GM21786 (cell line): Measurements from ENCODE around the gene MYO3A.

ENCODE experiments used
- ATAC-seq: cut with Tn5 transposase; IDR thresholded peaks from one replicate; pipeline ENCODE4 v1.9.1; 2021; ENCODE audit not compliant: unreplicated experiment

The MYO3A gene

GRCh38 chr10:25933653-25934608, at the start of gene MYO3A:
MYO3A (plus strand) TSS chr10:25934229; CDS start chr10:25952111, 17,882 bp downstream.
- ATAC-seq: no peak

GRCh38 chr10:25888627-25889026, 45.4 kb upstream of the MYO3A start:
- ATAC-seq: no peak

- ATAC-seq: no peak
Observed at GRCh38 chr10:25890995-25891394, 43.0 kb upstream of the MYO3A start.

GRCh38 chr10:25895856-25896255, 38.2 kb upstream of the MYO3A start:
- no peak for ATAC-seq

- ATAC-seq: no peak
Observed at GRCh38 chr10:25896421-25896820, 37.6 kb upstream of the MYO3A start.

GRCh38 chr10:25899304-25899703, 34.7 kb upstream of the MYO3A start:
- ATAC-seq: no peak

GRCh38 chr10:25901199-25901598, 32.8 kb upstream of the MYO3A start:
- ATAC-seq: peak; percentile 62

GRCh38 chr10:25902002-25902401, 32.0 kb upstream of the MYO3A start:
- ATAC-seq: peak; percentile 57

- ATAC-seq: no peak
Observed at GRCh38 chr10:25907261-25907660, 26.8 kb upstream of the MYO3A start.

- ATAC-seq: no peak
Observed at GRCh38 chr10:25912866-25913265, 21.2 kb upstream of the MYO3A start.

- no peak for ATAC-seq
Observed at GRCh38 chr10:25914776-25915175, 19.3 kb upstream of the MYO3A start.

GRCh38 chr10:25934621-25935139, 651 bp downstream of the MYO3A start:
- ATAC-seq: peak; percentile 48

- no peak for ATAC-seq
Observed at GRCh38 chr10:25938405-25938804, 4.4 kb downstream of the MYO3A start.

- no peak for ATAC-seq
Observed at GRCh38 chr10:25944771-25945170, 10.7 kb downstream of the MYO3A start.

GRCh38 chr10:25952857-25953256, 18.8 kb downstream of the MYO3A start:
- no peak for ATAC-seq

- ATAC-seq: no peak
Observed at GRCh38 chr10:25954851-25955250, 20.8 kb downstream of the MYO3A start.

- ATAC-seq: no peak
Observed at GRCh38 chr10:25959540-25960232, 25.7 kb downstream of the MYO3A start.

- no peak for ATAC-seq
Observed at GRCh38 chr10:25965584-25965983, 31.6 kb downstream of the MYO3A start.

GRCh38 chr10:25966844-25967243, 32.8 kb downstream of the MYO3A start:
- ATAC-seq: no peak

- ATAC-seq: no peak
Observed at GRCh38 chr10:25972631-25973030, 38.6 kb downstream of the MYO3A start.

GRCh38 chr10:25974897-25975459, 40.9 kb downstream of the MYO3A start:
- ATAC-seq: no peak
